ENCODE measurements around the gene MRPS2. TPM values are rescaled to one million over a fixed set of nuclear protein-coding genes. Genes with fewer than 3 reads are reported as not detected.

The MRPS2 gene
- total RNA-seq, result 10.4 and 11.5 TPM in 2 replicates

GRCh38 chr9:135500525-135501260, at the start of gene MRPS2:
TSS of gene MRPS2 (plus strand) at chr9:135500682. CDS start at chr9:135500711, 29 bp downstream.

DNA sequence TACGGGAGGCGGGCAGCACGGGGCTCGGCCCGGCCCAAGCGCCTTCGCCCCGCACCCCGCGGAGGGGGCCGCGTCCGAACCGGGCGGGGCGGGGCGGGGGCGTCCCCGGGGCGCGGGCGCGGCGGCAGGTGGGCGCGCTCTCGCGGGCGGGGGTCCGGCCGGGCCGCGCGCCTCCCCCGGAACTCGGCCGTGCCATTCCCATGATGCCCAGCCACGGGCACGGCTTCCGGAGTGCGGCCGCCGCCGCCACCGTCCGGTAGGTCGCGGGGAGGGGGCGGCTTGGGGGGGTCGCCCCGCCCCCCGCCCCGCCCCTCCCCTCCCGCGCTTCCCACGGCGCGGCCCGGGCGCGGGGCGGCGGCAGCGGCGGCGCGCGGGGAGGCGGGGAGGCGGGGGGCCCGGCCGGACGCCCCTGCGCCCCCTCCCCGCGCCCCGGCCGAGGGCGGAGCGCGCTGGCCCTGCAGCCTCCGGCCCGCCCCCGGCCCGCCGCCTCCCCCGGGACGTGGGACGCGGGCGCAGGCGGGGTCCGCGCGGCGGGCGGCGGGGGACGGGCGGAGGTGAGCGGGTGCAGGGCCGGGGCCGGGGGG, 20.9 kb upstream of the MRPS2 start, which contains the start of gene PPP1R26:
PPP1R26 (plus strand) TSS at position 314 of the 584 bp plus-strand sequence. CDS start 4,729 bp downstream, outside the sequence.

GRCh38 chr9:135520916-135521607, 20.6 kb downstream of the MRPS2 start, which contains the start of gene LCN1:
TSS of gene LCN1 (plus strand) at chr9:135521440. CDS start at chr9:135521498, 58 bp downstream.

DNA sequence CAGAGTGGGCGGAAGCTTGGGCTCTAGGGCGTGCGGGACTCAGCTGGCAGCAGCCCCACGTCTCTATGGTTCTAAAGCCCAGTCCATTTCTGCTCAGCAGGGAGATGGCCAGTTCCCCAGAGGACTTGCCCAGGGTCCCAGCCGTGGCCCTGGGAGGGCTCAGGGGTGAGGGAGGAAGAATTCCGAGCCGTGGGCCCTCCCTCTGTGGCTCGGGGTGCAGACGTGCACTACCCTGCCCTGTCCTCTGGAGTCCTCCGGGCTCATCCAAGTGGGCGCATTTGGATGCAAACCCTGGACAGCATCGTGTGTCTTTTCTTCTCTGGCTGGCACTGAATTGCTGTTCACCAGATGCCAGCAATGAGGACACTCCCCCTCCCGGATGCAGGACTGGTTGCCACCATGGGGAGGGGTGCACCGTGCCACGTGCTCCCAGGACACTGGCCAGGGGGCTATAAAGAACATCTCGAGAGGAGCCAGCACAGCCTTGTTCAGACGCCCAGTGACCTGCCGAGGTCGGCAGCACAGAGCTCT, 45.2 kb downstream of the MRPS2 start, which contains the start of gene OBP2A:
OBP2A (plus strand) TSS at position 481 of the 531 bp plus-strand sequence. CDS start 55 bp downstream, outside the sequence.

Other genes with a start within 250 kb of the MRPS2 start
- gene PPP1R26, start 20.9 kb upstream of the MRPS2 start, total RNA-seq, result 9.5 and 10.4 TPM in 2 replicates
- 0.28 and 0.65 TPM in 2 replicates for gene LCN1, start 20.8 kb downstream of the MRPS2 start, total RNA-seq
- gene OBP2A, start 45.4 kb downstream of the MRPS2 start, total RNA-seq, result not detected in 2 replicates
- not detected in 2 replicates for gene PAEP, start 61.1 kb downstream of the MRPS2 start, total RNA-seq
- gene GLT6D1, start 138.9 kb downstream of the MRPS2 start, total RNA-seq, result not detected in 2 replicates
- not detected in 2 replicates for gene LCN9, start 162.6 kb downstream of the MRPS2 start, total RNA-seq
- not detected in 2 replicates for gene SOHLH1, start 198.8 kb downstream of the MRPS2 start, total RNA-seq
- gene KCNT1, start 201.5 kb downstream of the MRPS2 start, total RNA-seq, result not detected in 2 replicates